ENCODE data around the gene SPSB2.
A peak's percentile ranks its signal among the peaks of the same experiment; 100 is the strongest.
"Not testable (repeated sequence)": the region's sequence is repeated elsewhere in the genome, so short reads cannot be mapped to it uniquely, and the experiment has no call there.

SPSB2 gene

DNA sequence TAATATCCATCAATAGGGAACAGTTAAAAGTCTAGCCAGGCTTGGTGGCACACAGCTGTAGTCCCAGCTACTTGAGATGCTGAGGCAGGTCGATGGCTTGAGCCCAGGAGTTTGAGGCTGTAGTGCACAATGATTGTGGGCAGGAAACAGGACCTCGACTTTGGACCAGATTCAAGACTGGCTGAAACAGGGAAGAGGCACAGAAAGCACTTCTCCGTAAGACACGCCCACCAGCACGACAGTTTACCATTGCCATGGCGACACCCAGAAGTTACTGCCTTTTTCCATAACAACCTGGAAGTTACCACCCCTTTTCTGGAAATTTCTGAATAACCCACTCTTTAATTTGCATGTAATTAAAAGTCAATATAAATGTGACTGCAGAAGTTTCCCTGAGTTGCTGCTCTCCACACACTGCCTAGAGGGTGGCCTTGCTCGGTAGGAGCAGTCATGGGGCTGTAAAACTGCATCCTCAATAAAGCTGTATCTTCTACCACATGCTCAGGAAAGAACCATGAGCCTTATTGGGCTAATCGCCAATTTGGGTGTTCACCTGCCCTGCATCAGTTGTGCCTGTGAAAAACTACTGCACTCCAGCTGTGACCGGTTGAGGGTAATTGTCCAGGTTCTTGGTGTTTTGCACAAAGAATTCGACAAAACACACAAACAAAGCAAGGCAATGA is 26.9 kb upstream of the SPSB2 start:
- CTCF ChIA-PET: interaction anchor here (1.5 to 1.9 kb wide), 2 partner anchors 8 to 13 kb away, joined by 4 to 17 read pairs; no protein-coding TSS in a partner anchor
- POLR2A ChIA-PET: no interaction called here
- H3K4me3 ChIP-seq (ENCODE audit: low read depth, low read length): no peak overlapping the region
- DNase-seq (ENCODE audit: low read depth, low spot score): no peak
- TF ChIP-seq, protein P1, sequence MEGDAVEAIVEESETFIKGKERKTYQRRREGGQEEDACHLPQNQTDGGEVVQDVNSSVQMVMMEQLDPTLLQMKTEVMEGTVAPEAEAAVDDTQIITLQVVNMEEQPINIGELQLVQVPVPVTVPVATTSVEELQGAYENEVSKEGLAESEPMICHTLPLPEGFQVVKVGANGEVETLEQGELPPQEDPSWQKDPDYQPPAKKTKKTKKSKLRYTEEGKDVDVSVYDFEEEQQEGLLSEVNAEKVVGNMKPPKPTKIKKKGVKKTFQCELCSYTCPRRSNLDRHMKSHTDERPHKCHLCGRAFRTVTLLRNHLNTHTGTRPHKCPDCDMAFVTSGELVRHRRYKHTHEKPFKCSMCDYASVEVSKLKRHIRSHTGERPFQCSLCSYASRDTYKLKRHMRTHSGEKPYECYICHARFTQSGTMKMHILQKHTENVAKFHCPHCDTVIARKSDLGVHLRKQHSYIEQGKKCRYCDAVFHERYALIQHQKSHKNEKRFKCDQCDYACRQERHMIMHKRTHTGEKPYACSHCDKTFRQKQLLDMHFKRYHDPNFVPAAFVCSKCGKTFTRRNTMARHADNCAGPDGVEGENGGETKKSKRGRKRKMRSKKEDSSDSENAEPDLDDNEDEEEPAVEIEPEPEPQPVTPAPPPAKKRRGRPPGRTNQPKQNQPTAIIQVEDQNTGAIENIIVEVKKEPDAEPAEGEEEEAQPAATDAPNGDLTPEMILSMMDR (IDR thresholded peaks at IDR 0.05; ENCODE audit: insufficient read depth, low read length, missing control alignments): no peak

DNA sequence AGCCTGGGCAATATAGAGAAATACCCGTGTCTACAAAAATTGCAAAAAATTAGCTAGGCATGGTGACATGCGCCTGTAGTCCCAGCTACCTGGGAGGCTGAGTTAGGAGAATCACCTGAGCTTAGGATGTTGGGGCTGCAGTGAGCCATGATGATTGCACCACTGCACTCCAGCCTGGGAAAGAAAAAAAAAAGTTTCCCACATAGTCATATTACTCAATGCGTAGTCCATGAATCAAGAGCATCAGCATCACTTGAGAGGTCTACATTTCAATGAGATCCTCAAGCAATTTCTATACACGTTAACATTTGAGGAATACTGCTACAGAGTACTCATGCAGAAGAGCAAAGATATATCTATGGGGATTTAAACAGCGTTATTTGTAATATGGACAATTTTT is 26.3 kb upstream of the SPSB2 start:
- no peak overlapping the region for H3K4me3 ChIP-seq (ENCODE audit: low read depth, low read length)
- DNase-seq (ENCODE audit: low read depth, low spot score): no peak
- POLR2A ChIA-PET: interaction anchor here (1.1 kb wide), 1 partner anchor 32 kb away, joined by 4 read pairs; the partner anchor contains the start of gene TPI1
- CTCF ChIA-PET: interaction anchor here (1.5 to 1.9 kb wide), 2 partner anchors 8 to 14 kb away, joined by 4 to 17 read pairs; no protein-coding TSS in a partner anchor
- TF ChIP-seq, protein P1 (IDR thresholded peaks at IDR 0.05; ENCODE audit: insufficient read depth, low read length, missing control alignments): no peak

DNA sequence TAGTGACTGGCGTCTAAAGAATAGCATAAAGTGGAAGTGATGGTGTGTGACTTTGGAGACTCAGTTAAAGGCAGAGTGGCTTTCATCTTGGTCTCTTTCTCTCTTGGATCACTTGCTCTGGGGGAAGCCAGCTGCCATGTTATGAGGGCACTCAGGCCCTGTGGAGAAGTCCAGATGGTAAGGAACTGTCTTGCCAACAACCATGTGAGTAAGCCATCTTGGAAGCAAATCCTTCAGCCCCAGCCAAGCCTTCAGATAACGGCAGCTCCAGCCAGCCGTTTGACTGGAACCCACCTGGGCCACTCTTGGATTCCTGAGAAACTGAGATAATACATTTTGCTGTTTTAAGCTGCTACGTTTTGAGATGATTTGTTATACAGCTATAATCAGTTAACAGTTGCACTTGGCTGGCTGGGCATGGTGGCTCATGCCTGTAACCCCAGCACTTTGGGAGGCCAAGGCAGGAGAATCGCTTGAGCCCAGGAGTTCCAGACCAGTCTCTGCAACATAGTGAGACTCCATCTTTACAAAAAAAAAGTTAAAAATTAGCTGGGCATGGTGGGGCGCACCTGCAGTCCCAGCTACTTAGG is 23.8 kb upstream of the SPSB2 start:
- CTCF ChIA-PET: interaction anchor here (0.7 to 1.2 kb wide), 4 partner anchors 8 to 41 kb away, joined by 3 to 6 read pairs (median 4); partner anchors contain the start of gene SPSB2
- POLR2A ChIA-PET: no interaction called here

DNA sequence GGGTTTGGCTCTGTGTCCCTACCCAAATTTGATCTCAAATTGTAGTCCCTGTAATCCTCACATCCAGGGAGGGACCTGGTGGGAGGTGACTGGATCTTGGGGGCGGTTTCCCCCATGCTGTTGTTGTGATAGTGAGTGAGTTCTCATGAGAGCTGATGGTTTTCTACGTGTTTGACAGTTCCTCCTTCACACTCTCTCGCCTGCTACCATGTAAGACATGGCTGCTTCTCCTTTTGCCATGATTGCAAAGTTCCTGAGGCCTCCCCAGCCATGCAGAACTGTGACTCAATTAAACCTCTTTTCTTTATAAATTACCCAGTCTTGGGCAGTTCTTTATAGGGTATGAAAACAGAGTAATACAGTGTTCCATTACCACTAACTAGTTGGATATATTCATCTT is 21.2 kb upstream of the SPSB2 start:
- CTCF ChIA-PET: interaction anchor here (0.7 to 1.7 kb wide), 2 partner anchors 22 to 30 kb away, joined by 3 to 9 read pairs; partner anchors contain the start of gene SPSB2
- H3K4me3 ChIP-seq (ENCODE audit: low read depth, low read length): no peak overlapping the region
- POLR2A ChIA-PET: interaction anchor here (0.6 kb wide), 1 partner anchor 385 kb away, joined by 4 read pairs; no protein-coding TSS in a partner anchor
- no peak for DNase-seq (ENCODE audit: low read depth, low spot score)
- TF ChIP-seq, protein P1 (IDR thresholded peaks at IDR 0.05; ENCODE audit: insufficient read depth, low read length, missing control alignments): no peak

More for the DNA sequence above, 23.8 kb upstream of the SPSB2 start:
- DNase-seq (ENCODE audit: low read depth, low spot score): no peak
- H3K4me3 ChIP-seq (ENCODE audit: low read depth, low read length): no peak overlapping the region
- TF ChIP-seq, protein P1 (IDR thresholded peaks at IDR 0.05; ENCODE audit: insufficient read depth, low read length, missing control alignments): no peak

DNA sequence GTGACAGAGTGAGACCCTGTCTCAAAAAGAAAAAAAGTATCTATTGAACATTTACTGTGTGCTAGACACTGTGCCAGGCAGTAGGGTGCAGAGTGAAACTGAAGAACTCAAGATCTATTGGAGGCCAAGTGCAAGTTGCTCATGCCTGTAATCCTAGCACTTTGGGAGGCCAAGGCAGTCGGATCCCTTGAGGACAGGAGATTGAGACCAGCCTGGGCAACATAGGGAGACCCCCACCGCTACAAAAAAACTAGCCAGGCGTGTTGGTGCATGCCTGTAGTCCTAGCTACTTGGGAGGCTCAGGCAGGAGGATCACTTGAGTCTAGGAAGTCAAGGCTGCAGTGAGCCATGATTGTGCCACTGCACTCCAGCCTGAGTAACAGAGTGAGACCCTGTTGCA is 19.6 kb upstream of the SPSB2 start:
- POLR2A ChIA-PET; H3K4me3 ChIP-seq (ENCODE audit: low read depth, low read length); DNase-seq (ENCODE audit: low read depth, low spot score): not testable (repeated sequence)
- CTCF ChIA-PET: interaction anchor here (1.2 to 2.8 kb wide), 9 partner anchors 7 to 745 kb away, joined by 3 to 53 read pairs (median 17); partner anchors contain the start of genes LRRC23 and SPSB2

DNA sequence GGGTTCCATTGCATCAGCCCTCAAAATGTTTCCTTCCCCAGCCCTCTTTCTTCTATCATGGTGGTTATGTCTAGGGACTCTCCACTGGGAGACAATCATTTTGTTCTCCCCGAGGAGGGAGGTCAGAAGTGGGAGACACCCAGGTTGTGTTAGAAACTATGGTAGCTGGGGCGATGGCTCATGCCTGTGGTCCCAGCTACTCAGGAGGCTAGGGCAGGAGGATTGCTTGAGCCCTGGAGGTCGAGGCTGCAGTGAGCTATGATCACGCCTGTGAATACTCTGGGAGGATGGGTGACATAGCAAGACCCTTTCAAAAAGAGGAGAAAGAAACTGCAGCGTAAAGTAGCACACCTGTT is 18.5 kb upstream of the SPSB2 start:
- no peak for DNase-seq (ENCODE audit: low read depth, low spot score)

More for the DNA sequence above, 18.5 kb upstream of the SPSB2 start:
- POLR2A ChIA-PET: interaction anchor here (0.6 to 1.8 kb wide), 11 partner anchors 10 to 203 kb away, joined by 3 to 23 read pairs (median 6); partner anchors contain the start of genes CDCA3, LRRC23, SPSB2 and TPI1
- TF ChIP-seq, protein P1 (IDR thresholded peaks at IDR 0.05; ENCODE audit: insufficient read depth, low read length, missing control alignments): no peak
- CTCF ChIA-PET: interaction anchor here (0.8 to 2.8 kb wide), 28 partner anchors 9 to 746 kb away, joined by 3 to 53 read pairs (median 4); partner anchors contain the start of genes LRRC23 and SPSB2
- peak overlapping the region; percentile 57 for H3K4me3 ChIP-seq (ENCODE audit: low read depth, low read length)
